K562 (cell line): ENCODE data around the gene ARL8A. TPM values are rescaled to one million over a fixed set of nuclear protein-coding genes. Genes with fewer than 3 reads are reported as not detected.

ENCODE experiments used
- ATAC-seq: fragments of 200-7000 bp; cut with Tn5 transposase; 3 replicates; pipeline ENCODE4 v1.9.1; 2020; ENCODE audit warnings: moderate library complexity
- BruUV-seq: library from RNA; stranded (reverse); fragments of 400-500 nt; replicated peaks from 2 replicates; lab custom pipeline; 2021; lab: Mats Ljungman, UMichigan
- CTCF ChIA-PET: fragments of 300-600 bp; formaldehyde crosslinking; extraction: SDS; loops from one replicate; lab custom pipeline; 2021; ENCODE audit warnings: low intra/inter-chr PET ratio; lab: Yijun Ruan, JAX
- POLR2A ChIA-PET: fragments of 300-600, 350-650 bp; sonication (Branson Sonifier 250); formaldehyde crosslinking; extraction: SDS; loops from one replicate; lab custom pipeline; 2021; ENCODE audit warnings: antibody characterized with exemption, inconsistent platforms; lab: Yijun Ruan, JAX
- DNase-seq, 4 experiments: peaks; one replicate each; pipeline versions ENCODE4 v3.0.0 to v3.0.0-alpha.2; 2011 to 2018; ENCODE audit warnings: low spot score in 3 of 4, mixed read lengths in 3 of 4; ENCODE audit errors: extremely low read depth in 1 of 4
- FAIRE-seq: peaks from 2 replicates; lab custom pipeline; 2011; peaks lifted over from hg19 to GRCh38; lab: Jason Lieb, UNC
- H2AFZ ChIP-seq: 2 replicates; pipeline ENCODE4 v1.6.0; 2011; ENCODE audit warnings: low read depth, low read length, control low read depth, inconsistent platforms
- H3K27ac ChIP-seq: fragments of 200-600 bp; 3 replicates; pipeline ENCODE4 v1.8.0; 2011; ENCODE audit warnings: low read depth, mild to moderate bottlenecking, control low read depth, inconsistent platforms, low read length, moderate library complexity, mixed read lengths; ENCODE audit errors: extremely low read depth
- H3K27me3 ChIP-seq, 2 experiments: fragments of 300-600 bp in 1 of 2; 2 replicates in 1 of 2; 3 replicates in 1 of 2; pipeline versions ENCODE4 v1.6.0 to v1.8.0; 2011; ENCODE audit warnings: inconsistent platforms in 2 of 2, low read length in 2 of 2, mild to moderate bottlenecking in 1 of 2, mixed read lengths in 1 of 2, moderate library complexity in 1 of 2; ENCODE audit not compliant: control insufficient read depth in 2 of 2, insufficient read depth in 2 of 2
- H3K36me3 ChIP-seq: fragments of 300-600 bp; 3 replicates; pipeline ENCODE4 v1.8.0; 2011; ENCODE audit warnings: mild to moderate bottlenecking, low read length, inconsistent platforms; ENCODE audit not compliant: control insufficient read depth, insufficient read depth
- H3K4me1 ChIP-seq, 2 experiments: fragments of 200-600 bp in 1 of 2; replicated peaks in 1 of 2; 2 replicates in 1 of 2; 3 replicates in 1 of 2; pipeline versions ENCODE4 v1.5.1 to v1.8.0; 2011; ENCODE audit warnings: inconsistent platforms in 2 of 2, low read length in 2 of 2, mild to moderate bottlenecking in 1 of 2, mixed read lengths in 1 of 2, moderate library complexity in 1 of 2; ENCODE audit not compliant: control insufficient read depth in 2 of 2, insufficient read depth in 2 of 2
- H3K4me2 ChIP-seq: 2 replicates; pipeline ENCODE4 v1.6.1; 2011; ENCODE audit warnings: low read length, control low read depth, inconsistent platforms, mixed read lengths; ENCODE audit not compliant: insufficient read depth
- H3K4me3 ChIP-seq: fragments of 200-600 bp; sonication (generic), shearing (Covaris generic); 2 replicates; pipeline ENCODE4 v1.5.1; 2016; ENCODE audit warnings: control low read depth, inconsistent platforms
- H3K79me2 ChIP-seq: fragments of 200-600 bp; 3 replicates; pipeline ENCODE4 v1.8.0; 2011; ENCODE audit warnings: low read length, inconsistent platforms; ENCODE audit not compliant: control insufficient read depth, insufficient read depth
- H3K9ac ChIP-seq, 2 experiments: 2 replicates each; pipeline versions ENCODE4 v1.6.0 to v1.6.1; 2011; ENCODE audit warnings: low read depth in 2 of 2, low read length in 2 of 2, control low read depth in 1 of 2, inconsistent platforms in 1 of 2, mild to moderate bottlenecking in 1 of 2, mixed read lengths in 1 of 2; ENCODE audit not compliant: insufficient read depth in 1 of 2
- H3K9me1 ChIP-seq: one replicate; pipeline ENCODE4 v1.6.0; 2011; ENCODE audit warnings: inconsistent platforms, mild to moderate bottlenecking, low read length, moderate library complexity; ENCODE audit not compliant: control insufficient read depth, insufficient read depth
- H3K9me3 ChIP-seq: replicated peaks from 2 replicates; pipeline ENCODE4 v1.5.1; 2011; ENCODE audit warnings: low read depth, low read length, inconsistent platforms; ENCODE audit not compliant: control insufficient read depth, insufficient read depth
- H4K20me1 ChIP-seq: replicated peaks from 2 replicates; pipeline ENCODE4 v1.6.1; 2011; ENCODE audit warnings: low read length, inconsistent platforms, mixed read lengths; ENCODE audit not compliant: control insufficient read depth, insufficient read depth
- BRF1 ChIP-seq: IDR thresholded peaks from 3 replicates; pipeline ENCODE4 v1.6.1; 2011; ENCODE audit warnings: borderline replicate concordance, mild to moderate bottlenecking; ENCODE audit not compliant: insufficient read length; ENCODE audit errors: extremely low read depth
- CHCHD3 ChIP-seq: fragments of 250-450 bp; sonication (Bioruptor Pico); IDR thresholded peaks from 2 replicates; pipeline ENCODE4 v2.1.2; 2022; ENCODE audit warnings: mild to moderate bottlenecking
- CHD2 ChIP-seq: IDR thresholded peaks from 2 replicates; pipeline ENCODE4 v1.6.1; 2011; ENCODE audit warnings: low read depth, low read length
- ETS2 ChIP-seq: IDR thresholded peaks from 2 replicates; pipeline ENCODE4 v1.6.1; 2016; ENCODE audit warnings: borderline replicate concordance, missing genetic modification characterization, mild to moderate bottlenecking, moderate library complexity, missing compliant biosample characterization; ENCODE audit not compliant: poor library complexity, severe bottlenecking
- FOSL1 ChIP-seq: fragments of 200-800 bp; sonication (Bioruptor generic); conservative IDR thresholded peaks from 2 replicates; pipeline ENCODE4 v1.6.1; 2016; ENCODE audit warnings: missing genetic modification characterization, missing compliant biosample characterization
- GABPB2 ChIP-seq: fragments of 250-450 bp; sonication (Bioruptor Pico); conservative IDR thresholded peaks from 2 replicates; pipeline ENCODE4 v1.5.1; 2021; ENCODE audit warnings: mild to moderate bottlenecking
- MLLT1 ChIP-seq, 2 experiments: fragments of 450-650 bp; IDR thresholded peaks; 2 replicates each; pipeline ENCODE4 v1.6.1; 2016
- NFATC3 ChIP-seq: fragments of 450-650 bp; IDR thresholded peaks from 2 replicates; pipeline ENCODE4 v1.6.1; 2017; ENCODE audit warnings: mild to moderate bottlenecking
- POLR3A ChIP-seq: IDR thresholded peaks from 2 replicates; pipeline ENCODE4 v1.6.1; 2011; ENCODE audit warnings: borderline replicate concordance, mild to moderate bottlenecking, moderate library complexity; ENCODE audit not compliant: insufficient read length, insufficient read depth; ENCODE audit errors: extremely low read depth
- SMARCA4 ChIP-seq: fragments of 450-650 bp; IDR thresholded peaks from 2 replicates; pipeline ENCODE4 v1.6.1; 2016
- SP2 ChIP-seq: IDR thresholded peaks from 2 replicates; pipeline ENCODE4 v1.6.1; 2011; ENCODE audit warnings: mild to moderate bottlenecking, low read depth, low read length, moderate library complexity; ENCODE audit not compliant: poor library complexity, severe bottlenecking; ENCODE audit errors: extremely low read depth
- TOE1 ChIP-seq, 2 experiments: fragments of 450-650 bp in 1 of 2; sonication (generic) in 1 of 2; formaldehyde crosslinking in 1 of 2; IDR thresholded peaks; 2 replicates each; pipeline versions ENCODE4 v1.7.1 to v1.8.0; 2016 to 2022; ENCODE audit warnings: borderline replicate concordance in 2 of 2, mild to moderate bottlenecking in 2 of 2, antibody characterized with exemption in 1 of 2, inconsistent platforms in 1 of 2, low read depth in 1 of 2, missing genetic modification reagents in 1 of 2, moderate library complexity in 1 of 2
- ZBTB43 ChIP-seq: sonication (generic); formaldehyde crosslinking; IDR thresholded peaks from 2 replicates; pipeline ENCODE4 v1.8.0; 2023; ENCODE audit warnings: mild to moderate bottlenecking, missing genetic modification reagents
- ZNF143 ChIP-seq: sonication (generic); formaldehyde crosslinking; IDR thresholded peaks from 2 replicates; pipeline ENCODE4 v1.9.0; 2022; ENCODE audit warnings: mild to moderate bottlenecking, missing genetic modification reagents
- ZNF217 ChIP-seq: sonication (generic); formaldehyde crosslinking; IDR thresholded peaks from 2 replicates; pipeline ENCODE4 v1.8.0; 2022; ENCODE audit warnings: mild to moderate bottlenecking, missing genetic modification reagents
- ZNF24 ChIP-seq: fragments of 450-650 bp; IDR thresholded peaks from 2 replicates; pipeline ENCODE4 v1.6.1; 2016
- WGBS: fragments of 100-300 bp; shearing (Covaris generic); methylation state at CpG from one replicate; pipeline ENCODE4 v1.1.6; 2016; ENCODE audit warnings: low coverage, mixed read lengths; ENCODE audit not compliant: insufficient coverage; ENCODE audit errors: missing lambda C conversion rate; 5-methylcytosine and 5-hydroxymethylcytosine counted together
- in situ Hi-C: fragments of 300-500 bp; cut with MboI; formaldehyde crosslinking; loops from 4 replicates; pipeline ENCODE4 v1.15.0; 2018; ENCODE audit warnings: inconsistent platforms, mixed read lengths
- intact Hi-C: fragments of 100-400 bp; cut with micrococcal nuclease; formaldehyde crosslinking; loops from 2 replicates; pipeline ENCODE4 v1.14.2; 2022
- polyA plus RNA-seq, 8 experiments: library from polyadenylated mRNA; depleted of rRNA in 4 of 8; stranded (reverse) in 5 of 8; unstranded in 3 of 8; fragments of >200 nt; fragmentation: Nextera tagmentation in 2 of 8; fragmentation: Illumina TruSeq in 1 of 8; extraction: Ambion mirVana in 2 of 8; extraction: Trizol in 1 of 8; gene quantifications; 2 replicates each; pipeline versions ENCODE4 v1.2.1 to v1.2.3, GENCODE V29; 2011 to 2014; ENCODE audit warnings: inconsistent platforms in 1 of 8, missing spikeins in 1 of 8
- total RNA-seq, 7 experiments: library from RNA; depleted of rRNA in 6 of 7; stranded (reverse); fragments of >200 nt in 6 of 7; fragmentation: Illumina TruSeq in 2 of 7; extraction: Trizol in 2 of 7; gene quantifications; 2 replicates each; pipeline versions ENCODE4 v1.2.1 to v1.2.3, GENCODE V29; 2011 to 2021; ENCODE audit warnings: low replicate concordance in 1 of 7
- TF ChIP-seq, protein P1 (sequence below): fragments of 450-650 bp; IDR thresholded peaks from 2 replicates; pipeline ENCODE4 v1.6.1; 2014; ENCODE audit warnings: low read depth, mild to moderate bottlenecking, moderate library complexity, borderline replicate concordance

Gene ARL8A
- total and polyA plus RNA-seq, 9 of the 15 experiments (the other 6 are each of a cell fraction or from before 2014, with no cell fraction given) = 0.17 to 27.3 (median 15.6) TPM

DNA sequence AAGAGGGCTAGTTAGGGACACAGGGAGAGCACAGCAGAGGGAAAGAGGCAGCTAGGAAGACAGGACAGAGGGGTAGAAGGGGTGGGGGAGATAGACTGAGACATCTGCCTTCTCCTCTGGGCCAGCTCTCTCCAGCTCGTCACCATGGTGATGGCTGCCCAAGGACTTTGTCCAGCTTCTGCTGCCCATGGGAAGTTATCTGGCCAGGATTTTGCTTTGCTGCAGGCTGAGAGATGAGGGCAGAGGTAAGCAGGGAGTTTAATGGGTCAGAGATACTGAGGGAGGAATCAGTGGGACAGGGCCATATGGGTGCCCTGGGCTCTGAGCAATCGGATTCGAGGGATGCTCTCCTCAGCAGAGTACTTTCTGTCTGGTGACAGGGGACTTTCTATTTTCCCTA is 56.3 kb downstream of the ARL8A start:
- ChIA-PET CTCF (no interaction called here), POLR2A (interaction anchor here (0.6 to 1.3 kb wide), 4 partner anchors 10 to 525 kb away, joined by 3 to 4 read pairs (median 4); no protein-coding TSS in a partner anchor)
- BruUV-seq = no TSS peak
- Histone ChIP-seq H3K79me2 (no peaks in the 10 kb centered on the region), H3K27ac (no peak overlapping the region), H4K20me1 (no peaks in the 10 kb centered on the region; the same call in 1 of the 2 replicates), H3K4me1 (peaks cover 0 to 8% of the 10 kb centered on the region in 2 experiments; a peak in 1 of 5 replicates), H3K9me1 (no peaks in the 10 kb centered on the region), H3K4me2 (no peak overlapping the region), H3K4me3 (no peak overlapping the region), H3K27me3 (peaks cover 9 to 36% of the 10 kb centered on the region in 2 experiments), H3K36me3 (no peaks in the 10 kb centered on the region), H2AFZ (no peak overlapping the region), H3K9ac (no peak overlapping the region), H3K9me3 (no peaks in the 10 kb centered on the region)
- intact Hi-C loops = no loop called here
- ATAC-seq (no peak; the same call in 2 of the 3 replicates), DNase-seq (peak in 1 of 4 experiments; percentile 9), FAIRE-seq (no peak)
- WGBS = 2% methylated on average over 3 of the region's 3 CpGs
- TF ChIP-seq POLR3A (no peak), BRF1 (no peak), CHD2 (no peak), ZNF217 (CRISPR knock-in tag) (no peak), TOE1 (IDR thresholded peaks at IDR 0.05; ENCODE audit: borderline replicate concordance) (no peak), TOE1 (CRISPR knock-in tag; IDR thresholded peaks at IDR 0.05; ENCODE audit: borderline replicate concordance, low read depth) (no peak), SMARCA4 (no peak), FOSL1 (tag) (no peak), GABPB2 (CRISPR knock-in tag) (no peak), ZBTB43 (CRISPR knock-in tag) (no peak), SP2 (no peak), CHCHD3 (no peak), ZNF24 (no peak), ETS2 (tag) (no peak), NFATC3 (no peak), ZNF143 (CRISPR knock-in tag) (no peak), MLLT1 (IDR thresholded peaks at IDR 0.05) (no peak)
- TF ChIP-seq, protein P1, sequence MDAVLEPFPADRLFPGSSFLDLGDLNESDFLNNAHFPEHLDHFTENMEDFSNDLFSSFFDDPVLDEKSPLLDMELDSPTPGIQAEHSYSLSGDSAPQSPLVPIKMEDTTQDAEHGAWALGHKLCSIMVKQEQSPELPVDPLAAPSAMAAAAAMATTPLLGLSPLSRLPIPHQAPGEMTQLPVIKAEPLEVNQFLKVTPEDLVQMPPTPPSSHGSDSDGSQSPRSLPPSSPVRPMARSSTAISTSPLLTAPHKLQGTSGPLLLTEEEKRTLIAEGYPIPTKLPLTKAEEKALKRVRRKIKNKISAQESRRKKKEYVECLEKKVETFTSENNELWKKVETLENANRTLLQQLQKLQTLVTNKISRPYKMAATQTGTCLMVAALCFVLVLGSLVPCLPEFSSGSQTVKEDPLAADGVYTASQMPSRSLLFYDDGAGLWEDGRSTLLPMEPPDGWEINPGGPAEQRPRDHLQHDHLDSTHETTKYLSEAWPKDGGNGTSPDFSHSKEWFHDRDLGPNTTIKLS = no peak
- in situ Hi-C loops = no loop called here
